ENCODE results near the gene DNTT.

- no peak for TF ChIP-seq EP300 (IDR thresholded peaks at IDR 0.05)
- no peak for TF ChIP-seq CTCF (IDR thresholded peaks at IDR 0.05)
- TF ChIP-seq POLR2A (IDR thresholded peaks at IDR 0.05) = no peak
Observed at GRCh38 chr10:96384506-96384905, 80.3 kb downstream of the DNTT start.

Data from sigmoid colon (tissue), 4 donors.